CD4-positive, alpha-beta T cell (primary cell): ENCODE data around the gene MCHR1. TPM values are rescaled to one million over a fixed set of nuclear protein-coding genes. Genes with fewer than 3 reads are reported as not detected.

Source experiments
- ATAC-seq: fragments of 200-7000 bp; cut with Tn5 transposase; one replicate; pipeline ENCODE4 v1.10.0; 2022; ENCODE audit warnings: mild to moderate bottlenecking; ENCODE audit not compliant: poor library complexity
- CTCF ChIA-PET: fragments of 350-600 bp; sonication (Branson Sonifier 250); formaldehyde crosslinking; loops from one replicate; lab custom pipeline; 2021; ENCODE audit warnings: antibody characterized with exemption, inconsistent platforms; lab: Charles Lee
- POLR2A ChIA-PET: fragments of 350-600 bp; sonication (Branson Sonifier 250); formaldehyde crosslinking; loops from one replicate; lab custom pipeline; 2021; ENCODE audit warnings: antibody characterized with exemption, inconsistent platforms; lab: Charles Lee
- DNase-seq, 14 experiments: peaks; one replicate each; pipeline ENCODE4 v3.0.0-alpha.2; 2013 to 2020; ENCODE audit warnings: mixed read lengths in 2 of 14
- H3K27ac ChIP-seq, 2 donors: one replicate each; pipeline versions ENCODE4 v1.5.1 to v1.7.0; 2013; ENCODE audit warnings: low read length in 2 of 2, low read depth in 1 of 2, mild to moderate bottlenecking in 1 of 2
- H3K27me3 ChIP-seq, 2 experiments: 1 replicate in 1 of 2; 2 replicates in 1 of 2; pipeline versions ENCODE4 v1.6.1 to v1.7.0; 2013; ENCODE audit warnings: low read length in 2 of 2, control low read depth in 1 of 2, mild to moderate bottlenecking in 1 of 2, moderate library complexity in 1 of 2; ENCODE audit not compliant: insufficient read depth in 2 of 2, control insufficient read depth in 1 of 2
- H3K36me3 ChIP-seq: one replicate; pipeline ENCODE4 v1.6.1; 2013; ENCODE audit warnings: low read length, control low read depth; ENCODE audit not compliant: insufficient read depth
- H3K4me1 ChIP-seq: one replicate; pipeline ENCODE4 v1.6.1; 2013; ENCODE audit warnings: low read length, control low read depth; ENCODE audit not compliant: insufficient read depth
- H3K4me3 ChIP-seq: one replicate; pipeline ENCODE4 v1.5.1; 2013; ENCODE audit warnings: mild to moderate bottlenecking, low read length, moderate library complexity
- H3K9me3 ChIP-seq, 2 experiments: 1 replicate in 1 of 2; 2 replicates in 1 of 2; pipeline versions ENCODE4 v1.6.1 to v1.7.0; 2013; ENCODE audit warnings: low read length in 2 of 2, mild to moderate bottlenecking in 2 of 2, control low read depth in 1 of 2, moderate library complexity in 1 of 2; ENCODE audit not compliant: control insufficient read depth in 1 of 2, insufficient read depth in 1 of 2
- H3K27ac Mint-ChIP-seq: one replicate; pipeline ENCODE4 v1.8.0; 2020; ENCODE audit warnings: mixed read lengths
- H3K27me3 Mint-ChIP-seq: one replicate; pipeline ENCODE4 v1.8.0; 2021; ENCODE audit warnings: mixed read lengths
- H3K36me3 Mint-ChIP-seq: one replicate; pipeline ENCODE4 v1.8.0; 2021; ENCODE audit warnings: low read depth, mixed read lengths
- H3K4me1 Mint-ChIP-seq: one replicate; pipeline ENCODE4 v1.8.0; 2021; ENCODE audit warnings: low read depth, mixed read lengths
- H3K4me3 Mint-ChIP-seq: one replicate; pipeline ENCODE4 v1.8.0; 2020; ENCODE audit warnings: mild to moderate bottlenecking, mixed read lengths
- H3K9me3 Mint-ChIP-seq: one replicate; pipeline ENCODE4 v1.8.0; 2020; ENCODE audit warnings: mixed read lengths
- CTCF ChIP-seq: fragments of 200-600 bp; IDR thresholded peaks from one replicate; pipeline ENCODE4 v1.8.0; 2022; ENCODE audit warnings: antibody characterized with exemption, mild to moderate bottlenecking
- intact Hi-C, 2 experiments: fragments of 100-400 bp; cut with DNase I in 1 of 2; cut with micrococcal nuclease in 1 of 2; formaldehyde crosslinking; loops; one replicate each; pipeline versions ENCODE4 v1.15.1 to v1.9.0; 2023 to 2025; cut with DNase I, micrococcal nuclease
- total RNA-seq, 174 experiments: library from RNA in 2 of 174; stranded (reverse) in 2 of 174; gene quantifications; one replicate each; pipeline ENCODE4 v1.2.3 and lab custom pipeline; 2021 to 2026

Gene MCHR1
- total RNA-seq, 2 experiments from 2014 or later: not detected

GRCh38 chr22:40708177-40708576 is 28.9 kb downstream of the MCHR1 start:
- no peak for TF ChIP-seq CTCF
- ChIA-PET CTCF (interaction anchor here (1.2 kb wide), 1 partner anchor 10 kb away, joined by 4 read pairs; no protein-coding TSS in a partner anchor), POLR2A (no interaction called here)
- Histone ChIP-seq H3K9me3 (no peaks in the 10 kb centered on the region), H3K4me1 (peaks cover 15% of the 10 kb centered on the region), H3K27ac (no peak overlapping the region), H3K27me3 (no peaks in the 10 kb centered on the region), H3K36me3 (no peaks in the 10 kb centered on the region), H3K4me3 (no peak overlapping the region)
- H3K36me3 Mint-ChIP-seq: no peaks in the 10 kb centered on the region
- H3K27ac Mint-ChIP-seq: no peak overlapping the region
- H3K27me3 Mint-ChIP-seq: no peaks in the 10 kb centered on the region
- DNase-seq: no peak
- H3K4me3 Mint-ChIP-seq: no peak overlapping the region
- H3K9me3 Mint-ChIP-seq: no peaks in the 10 kb centered on the region
- peaks cover 12% of the 10 kb centered on the region for H3K4me1 Mint-ChIP-seq
- intact Hi-C loops: no loop called here
- no peak for ATAC-seq

GRCh38 chr22:40709752-40710413 is 30.6 kb downstream of the MCHR1 start:
- no peaks in the 10 kb centered on the region for H3K27me3 Mint-ChIP-seq
- H3K4me1 Mint-ChIP-seq: peaks cover 16% of the 10 kb centered on the region
- Histone ChIP-seq H3K4me3 (no peak overlapping the region), H3K27ac (no peak overlapping the region), H3K27me3 (no peaks in the 10 kb centered on the region), H3K36me3 (no peaks in the 10 kb centered on the region), H3K4me1 (peaks cover 15% of the 10 kb centered on the region), H3K9me3 (no peaks in the 10 kb centered on the region)
- no peak overlapping the region for H3K27ac Mint-ChIP-seq
- ATAC-seq: no peak
- TF ChIP-seq CTCF: no peak
- H3K9me3 Mint-ChIP-seq: no peaks in the 10 kb centered on the region
- ChIA-PET CTCF (interaction anchor here (0.7 to 2.8 kb wide), 3 partner anchors 13 to 1299 kb away, joined by 3 to 17 read pairs (median 6); no protein-coding TSS in a partner anchor), POLR2A (interaction anchor here (1.1 kb wide), 1 partner anchor 57 kb away, joined by 4 read pairs; no protein-coding TSS in a partner anchor)
- H3K36me3 Mint-ChIP-seq: no peaks in the 10 kb centered on the region
- no peak overlapping the region for H3K4me3 Mint-ChIP-seq
- intact Hi-C loops: loop anchor here in 1 of 2 experiments (2.0 kb wide), 1 partner anchor 19 kb away; no protein-coding TSS in a partner anchor
- no peak for DNase-seq

GRCh38 chr22:40712311-40712710 is 33.0 kb downstream of the MCHR1 start:
- ATAC-seq (no peak), DNase-seq (no peak)
- no peak overlapping the region for H3K4me3 ChIP-seq
- H3K4me1 ChIP-seq: peaks cover 15% of the 10 kb centered on the region
- TF ChIP-seq CTCF: no peak
- H3K27me3 ChIP-seq: no peaks in the 10 kb centered on the region
- no peaks in the 10 kb centered on the region for H3K36me3 ChIP-seq
- Mint-ChIP-seq H3K4me3 (no peak overlapping the region), H3K27me3 (no peaks in the 10 kb centered on the region), H3K36me3 (no peaks in the 10 kb centered on the region), H3K27ac (no peak overlapping the region), H3K9me3 (no peaks in the 10 kb centered on the region), H3K4me1 (peaks cover 20% of the 10 kb centered on the region)
- ChIA-PET CTCF (interaction anchor here (1.3 to 2.8 kb wide), 3 partner anchors 17 to 29 kb away, joined by 3 to 17 read pairs (median 5); no protein-coding TSS in a partner anchor), POLR2A (interaction anchor here (1.3 to 1.5 kb wide), 2 partner anchors 11 to 28 kb away, joined by 3 to 4 read pairs; no protein-coding TSS in a partner anchor)
- no peak overlapping the region for H3K27ac ChIP-seq
- H3K9me3 ChIP-seq: no peaks in the 10 kb centered on the region
- intact Hi-C loops: no loop called here
